Stimulated activated CD4-positive, alpha-beta T cell treated with anti-CD3 and anti-CD28 coated beads, Interleukin-12 subunit alpha, Interleukin-12 subunit beta, amount 100 ng/mL, for 4 hours (primary cell): ENCODE data around the gene ZRANB3.
"Not testable (repeated sequence)": the region's sequence is repeated elsewhere in the genome, so short reads cannot be mapped to it uniquely, and the experiment has no call there.

Experiments
- DNase-seq: peaks from one replicate; pipeline ENCODE4 v3.0.0-alpha.2; 2020

ZRANB3 gene

DNA sequence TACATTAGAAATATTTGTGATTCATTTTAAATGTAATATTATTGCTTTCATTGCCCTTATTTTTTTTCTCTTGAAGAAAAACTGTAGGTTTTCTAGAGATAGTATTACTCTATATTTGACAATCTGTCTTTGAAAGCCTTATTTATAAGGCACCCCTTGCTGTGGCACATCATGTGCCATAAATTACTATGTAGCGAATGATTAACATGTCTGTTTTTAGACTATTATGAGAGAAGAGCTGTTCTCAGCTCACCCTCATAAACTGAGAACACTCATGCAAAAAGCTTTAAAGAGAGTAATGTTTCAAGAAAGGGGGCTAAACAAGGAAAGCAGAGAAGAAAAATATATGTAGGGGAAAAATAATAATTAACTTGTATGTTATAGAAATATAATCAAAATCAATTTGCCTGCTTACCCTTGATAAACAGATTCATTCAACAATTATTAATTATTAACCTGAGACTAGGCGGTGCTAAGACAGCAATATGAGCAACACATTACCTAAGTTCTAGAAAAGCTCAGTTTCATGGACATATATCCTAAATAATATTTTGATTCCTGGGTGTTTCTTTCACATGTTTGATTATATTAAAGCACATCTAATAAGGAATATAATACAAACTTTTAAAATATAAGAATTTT is 409.9 kb downstream of the ZRANB3 start:
- DNase-seq: no peak

GRCh38 chr2:135119582-135119981 is 411.4 kb downstream of the ZRANB3 start:
- no peak for DNase-seq

DNA sequence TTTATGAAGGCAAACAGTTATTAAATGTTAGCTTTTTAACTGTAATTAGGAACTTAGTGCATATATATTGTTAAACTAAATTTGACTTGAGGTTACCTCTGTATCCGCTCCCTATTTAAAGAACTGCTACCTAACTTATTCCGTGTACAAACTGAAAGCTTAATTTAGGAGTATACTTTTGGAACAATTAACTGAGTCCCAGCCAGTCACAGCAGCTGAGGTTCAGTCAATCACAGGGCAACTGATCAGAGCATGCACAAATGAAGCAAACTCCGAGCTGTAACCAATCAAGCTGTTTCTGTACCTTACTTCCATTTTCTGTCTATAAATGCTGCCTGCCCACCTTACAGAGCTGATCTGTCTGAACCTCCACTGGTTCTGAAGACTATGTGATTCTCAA is 417.7 kb downstream of the ZRANB3 start:
- no peak for DNase-seq

DNA sequence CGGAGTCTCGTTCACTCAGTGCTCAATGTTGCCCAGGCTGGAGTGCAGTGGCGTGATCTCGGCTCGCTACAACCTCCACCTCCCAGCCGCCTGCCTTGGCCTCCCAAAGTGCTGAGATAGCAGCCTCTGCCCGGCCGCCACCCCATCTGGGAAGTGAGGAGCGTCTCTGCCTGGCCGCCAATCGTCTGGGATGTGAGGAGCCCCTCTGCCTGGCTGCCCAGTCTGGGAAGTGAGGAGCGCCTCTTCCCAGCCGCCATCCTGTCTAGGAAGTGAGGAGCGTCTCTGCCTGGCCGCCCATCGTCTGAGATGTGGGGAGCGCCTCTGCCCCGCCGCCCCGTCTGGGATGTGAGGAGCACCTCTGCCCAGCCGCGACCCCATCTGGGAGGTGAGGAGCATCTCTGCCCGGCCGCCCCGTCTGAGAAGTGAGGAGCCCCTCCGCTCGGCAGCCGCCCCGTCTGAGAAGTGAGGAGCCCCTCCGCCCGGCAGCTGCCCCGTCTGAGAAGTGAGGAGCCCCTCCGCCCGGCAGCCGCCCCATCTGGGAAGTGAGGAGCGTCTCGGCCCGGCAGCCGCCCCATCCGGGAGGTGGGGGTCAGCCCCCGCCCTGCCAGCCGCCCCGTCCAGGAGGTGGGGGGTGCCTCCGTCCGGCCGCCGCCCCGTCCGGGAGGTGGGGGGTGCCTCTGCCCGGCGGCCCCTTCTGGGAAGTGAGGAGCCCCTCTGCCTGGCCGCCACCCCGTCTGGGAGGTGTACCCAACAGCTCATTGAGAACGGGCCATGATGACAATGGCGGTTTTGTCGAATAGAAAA is 425.3 kb downstream of the ZRANB3 start:
- not testable (repeated sequence) for DNase-seq

- no peak for DNase-seq
These were observed 427.2 kb downstream of the ZRANB3 start for GRCh38 chr2:135103843-135104242.

GRCh38 chr2:135099802-135100483 is 431.1 kb downstream of the ZRANB3 start:
- no peak for DNase-seq

GRCh38 chr2:135097532-135098231 is 433.3 kb downstream of the ZRANB3 start:
- DNase-seq: no peak

GRCh38 chr2:135096665-135097446 is 434.2 kb downstream of the ZRANB3 start:
- no peak for DNase-seq

DNA sequence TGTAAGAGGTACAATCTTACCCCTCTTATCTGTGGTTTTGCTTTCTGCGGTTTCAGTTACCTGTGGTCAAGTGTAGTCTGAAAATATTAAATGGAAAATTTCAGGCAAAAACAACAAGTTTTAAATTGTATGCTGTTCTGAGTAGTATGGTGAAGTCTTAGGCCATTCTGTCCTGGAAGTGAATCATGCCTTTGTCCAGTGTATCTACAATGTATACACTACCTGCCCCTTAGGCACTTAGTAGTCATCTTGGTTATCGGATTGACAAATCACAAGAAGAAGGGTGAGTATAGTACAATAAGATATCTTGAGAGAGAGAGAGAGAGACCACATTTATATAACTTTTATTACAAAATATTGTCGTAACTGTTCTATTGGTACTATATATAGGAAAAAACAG is 435.4 kb downstream of the ZRANB3 start:
- no peak for DNase-seq

- DNase-seq: no peak
These were observed 436.5 kb downstream of the ZRANB3 start for GRCh38 chr2:135094508-135094907.

DNA sequence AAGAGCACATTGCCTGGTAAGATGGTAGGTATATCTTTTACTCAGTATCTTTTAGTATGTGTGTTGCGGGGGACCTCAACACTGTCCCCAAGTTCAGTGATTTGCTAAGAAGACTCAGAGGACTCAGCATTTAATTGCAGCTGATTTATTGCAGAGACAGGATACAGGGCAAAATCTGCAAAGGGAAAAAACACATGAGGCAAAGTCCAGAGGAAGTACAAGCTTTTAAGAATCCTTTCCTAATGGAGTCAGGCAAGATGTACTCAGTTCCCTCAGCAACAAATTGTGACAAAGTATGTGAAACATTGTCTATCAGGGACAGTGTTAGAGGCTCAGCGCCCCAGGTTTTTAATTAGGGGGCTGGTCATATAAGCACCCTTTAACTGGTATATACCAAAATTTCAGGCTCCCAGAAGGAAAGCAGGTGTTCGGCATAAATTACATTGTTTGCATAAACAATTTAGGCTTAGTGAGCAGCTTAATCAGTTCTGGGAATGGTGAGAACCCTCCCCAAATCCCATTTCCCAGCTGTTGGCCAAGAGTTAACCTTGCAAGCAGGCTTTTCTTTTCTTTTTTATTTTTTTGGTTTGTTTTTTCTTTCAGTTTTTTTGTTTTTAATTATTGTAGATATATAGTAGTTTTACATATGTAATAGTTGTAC is 437.2 kb downstream of the ZRANB3 start:
- DNase-seq: no peak

- DNase-seq: no peak
These were observed 437.8 kb downstream of the ZRANB3 start for GRCh38 chr2:135093193-135093592.

GRCh38 chr2:135091681-135092080 is 439.3 kb downstream of the ZRANB3 start:
- DNase-seq: no peak

- not testable (repeated sequence) for DNase-seq
These were observed 441.4 kb downstream of the ZRANB3 start for GRCh38 chr2:135089597-135089996.
